WTC11 (cell line): ENCODE data around the gene P4HB. TPM values are rescaled to one million over a fixed set of nuclear protein-coding genes. Genes with fewer than 3 reads are reported as not detected.
A peak's percentile ranks its signal among the peaks of the same experiment; 100 is the strongest.

Experiments used
- EMX1 ChIP-seq: fragments of 250-450 bp; sonication (Bioruptor Pico); IDR thresholded peaks from 2 replicates; pipeline ENCODE4 v1.8.0; 2021; ENCODE audit warnings: mild to moderate bottlenecking
- FOXK1 ChIP-seq: sonication (generic); formaldehyde crosslinking; IDR thresholded peaks from 2 replicates; pipeline ENCODE4 v1.8.0; 2022; ENCODE audit warnings: mild to moderate bottlenecking, moderate library complexity, missing genetic modification reagents
- FOXP1 ChIP-seq: sonication (generic); formaldehyde crosslinking; IDR thresholded peaks from 2 replicates; pipeline ENCODE4 v1.8.0; 2022; ENCODE audit warnings: missing genetic modification reagents, mild to moderate bottlenecking, moderate library complexity, borderline replicate concordance
- GABPB1 ChIP-seq: sonication (generic); formaldehyde crosslinking; IDR thresholded peaks from 2 replicates; pipeline ENCODE4 v1.8.1; 2023; ENCODE audit warnings: mild to moderate bottlenecking, missing genetic modification reagents
- HMGA2 ChIP-seq: fragments of 250-450 bp; sonication (Bioruptor Pico); IDR thresholded peaks from 2 replicates; pipeline ENCODE4 v1.4.0; 2021; ENCODE audit warnings: mild to moderate bottlenecking, moderate library complexity
- IRF2 ChIP-seq: sonication (generic); formaldehyde crosslinking; IDR thresholded peaks from 2 replicates; pipeline ENCODE4 v1.8.0; 2022; ENCODE audit warnings: low read depth, missing genetic modification reagents, borderline replicate concordance
- MYBL2 ChIP-seq: sonication (generic); formaldehyde crosslinking; IDR thresholded peaks from 2 replicates; pipeline ENCODE4 v1.8.1; 2023; ENCODE audit warnings: mild to moderate bottlenecking, moderate library complexity, missing genetic modification reagents
- NFATC4 ChIP-seq: fragments of 250-450 bp; sonication (Bioruptor Pico); IDR thresholded peaks from 2 replicates; pipeline ENCODE4 v1.9.0; 2021; ENCODE audit warnings: mild to moderate bottlenecking
- OVOL2 ChIP-seq: fragments of 250-450 bp; sonication (Bioruptor Pico); IDR thresholded peaks from 2 replicates; pipeline ENCODE4 v1.9.0; 2021; ENCODE audit warnings: mild to moderate bottlenecking, borderline replicate concordance
- RELA ChIP-seq: sonication (generic); formaldehyde crosslinking; IDR thresholded peaks from 2 replicates; pipeline ENCODE4 v1.8.1; 2022; ENCODE audit warnings: missing genetic modification reagents, mild to moderate bottlenecking, borderline replicate concordance
- RORB ChIP-seq: fragments of 250-450 bp; sonication (Bioruptor Pico); IDR thresholded peaks from 2 replicates; pipeline ENCODE4 v1.9.0; 2021; ENCODE audit warnings: mild to moderate bottlenecking
- SMAD3 ChIP-seq: sonication (generic); formaldehyde crosslinking; IDR thresholded peaks from 2 replicates; pipeline ENCODE4 v1.8.0; 2022; ENCODE audit warnings: missing genetic modification reagents, mild to moderate bottlenecking, borderline replicate concordance
- TCF7 ChIP-seq: sonication (generic); formaldehyde crosslinking; IDR thresholded peaks from 2 replicates; pipeline ENCODE4 v1.8.0; 2022; ENCODE audit warnings: mild to moderate bottlenecking, low read depth, missing genetic modification reagents, moderate library complexity
- TEAD1 ChIP-seq: sonication (generic); formaldehyde crosslinking; IDR thresholded peaks from 2 replicates; pipeline ENCODE4 v1.8.0; 2022; ENCODE audit warnings: mild to moderate bottlenecking, missing genetic modification reagents
- ZNF121 ChIP-seq: sonication (generic); formaldehyde crosslinking; IDR thresholded peaks from 2 replicates; pipeline ENCODE4 v1.8.0; 2023; ENCODE audit warnings: missing genetic modification reagents
- ZNF138 ChIP-seq: sonication (generic); formaldehyde crosslinking; conservative IDR thresholded peaks from 2 replicates; pipeline ENCODE4 v1.8.1; 2022; ENCODE audit warnings: mild to moderate bottlenecking, moderate library complexity, missing genetic modification reagents
- ZNF232 ChIP-seq: sonication (generic); formaldehyde crosslinking; IDR thresholded peaks from 2 replicates; pipeline ENCODE4 v1.8.0; 2022; ENCODE audit warnings: mild to moderate bottlenecking, missing genetic modification reagents
- total RNA-seq: library from RNA; stranded (reverse); gene quantifications from 3 replicates; pipeline ENCODE4 v1.2.3, GENCODE V29; 2021
- TF ChIP-seq, protein P1 (sequence below): sonication (generic); formaldehyde crosslinking; IDR thresholded peaks from 2 replicates; pipeline ENCODE4 v1.8.0; 2023; ENCODE audit warnings: mild to moderate bottlenecking, missing genetic modification reagents
- TF ChIP-seq, protein P2 (sequence below): sonication (generic); formaldehyde crosslinking; IDR thresholded peaks from 2 replicates; pipeline ENCODE4 v1.8.1; 2023; ENCODE audit warnings: mild to moderate bottlenecking, missing genetic modification reagents, borderline replicate concordance
- TF ChIP-seq, protein P3 (sequence below): fragments of 250-450 bp; sonication (Bioruptor Pico); conservative IDR thresholded peaks from 2 replicates; pipeline ENCODE4 v1.9.0; 2021; ENCODE audit warnings: mild to moderate bottlenecking
- TF ChIP-seq, protein P4 (sequence below): sonication (generic); formaldehyde crosslinking; IDR thresholded peaks from 2 replicates; pipeline ENCODE4 v1.8.1; 2022; ENCODE audit warnings: low read depth, mild to moderate bottlenecking, moderate library complexity, missing genetic modification reagents, borderline replicate concordance
- TF ChIP-seq, protein P5 (sequence below): fragments of 200-600 bp; IDR thresholded peaks from 2 replicates; pipeline ENCODE4 v1.8.0; 2022; ENCODE audit warnings: antibody characterized with exemption
- TF ChIP-seq, protein P6 (sequence below): sonication (generic); formaldehyde crosslinking; IDR thresholded peaks from 2 replicates; pipeline ENCODE4 v1.8.1; 2023; ENCODE audit warnings: mild to moderate bottlenecking, missing genetic modification reagents
- TF ChIP-seq, protein P7 (sequence below): sonication (generic); formaldehyde crosslinking; IDR thresholded peaks from 2 replicates; pipeline ENCODE4 v1.8.1; 2022; ENCODE audit warnings: mild to moderate bottlenecking, missing genetic modification reagents, moderate library complexity, borderline replicate concordance

The P4HB gene
- total RNA-seq, 1 experiment from 2014 or later: 380 TPM

DNA sequence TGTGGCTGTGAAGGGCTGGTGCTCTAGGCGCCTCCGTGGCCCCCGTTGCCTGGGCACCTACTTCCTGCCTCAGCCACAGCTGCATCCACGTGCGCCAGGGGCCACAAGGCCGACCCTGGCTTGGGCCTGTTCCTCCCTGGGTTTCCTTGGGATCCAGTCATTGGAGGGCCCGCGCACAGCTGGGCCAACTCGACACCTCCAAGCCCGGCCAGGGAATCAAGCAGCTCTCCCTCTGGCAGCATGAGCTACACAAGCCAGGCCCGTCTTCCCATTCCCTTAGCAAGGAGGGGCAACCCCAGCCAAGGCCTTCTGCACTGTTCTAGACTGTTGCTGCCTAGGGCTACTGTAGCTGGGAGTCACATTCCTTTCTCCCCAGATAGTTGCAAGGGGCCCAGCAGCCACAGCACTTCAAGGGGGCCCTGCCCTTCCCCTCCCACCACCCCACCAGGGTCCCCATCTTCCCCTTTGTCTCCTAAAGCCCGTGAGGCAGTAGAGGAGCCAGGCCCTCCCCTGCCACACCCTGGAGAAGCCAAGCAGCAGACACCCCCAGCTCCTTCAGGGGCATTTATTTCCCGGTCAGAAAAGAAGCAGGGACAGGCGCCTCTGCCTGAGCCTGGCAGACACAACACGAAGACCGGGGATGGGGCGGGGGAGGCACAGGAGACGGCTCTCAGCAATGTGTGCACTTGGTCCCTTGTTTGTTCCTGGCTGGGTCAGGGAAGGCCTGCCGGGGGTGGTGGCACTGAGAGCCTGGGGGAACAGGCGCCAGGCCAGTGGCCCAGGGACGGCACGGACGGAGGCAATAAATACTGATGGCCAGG lies 7.0 kb upstream of the P4HB start (continued):
- TF ChIP-seq, protein P1, sequence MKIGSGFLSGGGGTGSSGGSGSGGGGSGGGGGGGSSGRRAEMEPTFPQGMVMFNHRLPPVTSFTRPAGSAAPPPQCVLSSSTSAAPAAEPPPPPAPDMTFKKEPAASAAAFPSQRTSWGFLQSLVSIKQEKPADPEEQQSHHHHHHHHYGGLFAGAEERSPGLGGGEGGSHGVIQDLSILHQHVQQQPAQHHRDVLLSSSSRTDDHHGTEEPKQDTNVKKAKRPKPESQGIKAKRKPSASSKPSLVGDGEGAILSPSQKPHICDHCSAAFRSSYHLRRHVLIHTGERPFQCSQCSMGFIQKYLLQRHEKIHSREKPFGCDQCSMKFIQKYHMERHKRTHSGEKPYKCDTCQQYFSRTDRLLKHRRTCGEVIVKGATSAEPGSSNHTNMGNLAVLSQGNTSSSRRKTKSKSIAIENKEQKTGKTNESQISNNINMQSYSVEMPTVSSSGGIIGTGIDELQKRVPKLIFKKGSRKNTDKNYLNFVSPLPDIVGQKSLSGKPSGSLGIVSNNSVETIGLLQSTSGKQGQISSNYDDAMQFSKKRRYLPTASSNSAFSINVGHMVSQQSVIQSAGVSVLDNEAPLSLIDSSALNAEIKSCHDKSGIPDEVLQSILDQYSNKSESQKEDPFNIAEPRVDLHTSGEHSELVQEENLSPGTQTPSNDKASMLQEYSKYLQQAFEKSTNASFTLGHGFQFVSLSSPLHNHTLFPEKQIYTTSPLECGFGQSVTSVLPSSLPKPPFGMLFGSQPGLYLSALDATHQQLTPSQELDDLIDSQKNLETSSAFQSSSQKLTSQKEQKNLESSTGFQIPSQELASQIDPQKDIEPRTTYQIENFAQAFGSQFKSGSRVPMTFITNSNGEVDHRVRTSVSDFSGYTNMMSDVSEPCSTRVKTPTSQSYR (CRISPR knock-in tag): no peak
- peak; percentile 39; the same call in 1 of the 2 replicates for TF ChIP-seq GABPB1
- TF ChIP-seq, protein P2, sequence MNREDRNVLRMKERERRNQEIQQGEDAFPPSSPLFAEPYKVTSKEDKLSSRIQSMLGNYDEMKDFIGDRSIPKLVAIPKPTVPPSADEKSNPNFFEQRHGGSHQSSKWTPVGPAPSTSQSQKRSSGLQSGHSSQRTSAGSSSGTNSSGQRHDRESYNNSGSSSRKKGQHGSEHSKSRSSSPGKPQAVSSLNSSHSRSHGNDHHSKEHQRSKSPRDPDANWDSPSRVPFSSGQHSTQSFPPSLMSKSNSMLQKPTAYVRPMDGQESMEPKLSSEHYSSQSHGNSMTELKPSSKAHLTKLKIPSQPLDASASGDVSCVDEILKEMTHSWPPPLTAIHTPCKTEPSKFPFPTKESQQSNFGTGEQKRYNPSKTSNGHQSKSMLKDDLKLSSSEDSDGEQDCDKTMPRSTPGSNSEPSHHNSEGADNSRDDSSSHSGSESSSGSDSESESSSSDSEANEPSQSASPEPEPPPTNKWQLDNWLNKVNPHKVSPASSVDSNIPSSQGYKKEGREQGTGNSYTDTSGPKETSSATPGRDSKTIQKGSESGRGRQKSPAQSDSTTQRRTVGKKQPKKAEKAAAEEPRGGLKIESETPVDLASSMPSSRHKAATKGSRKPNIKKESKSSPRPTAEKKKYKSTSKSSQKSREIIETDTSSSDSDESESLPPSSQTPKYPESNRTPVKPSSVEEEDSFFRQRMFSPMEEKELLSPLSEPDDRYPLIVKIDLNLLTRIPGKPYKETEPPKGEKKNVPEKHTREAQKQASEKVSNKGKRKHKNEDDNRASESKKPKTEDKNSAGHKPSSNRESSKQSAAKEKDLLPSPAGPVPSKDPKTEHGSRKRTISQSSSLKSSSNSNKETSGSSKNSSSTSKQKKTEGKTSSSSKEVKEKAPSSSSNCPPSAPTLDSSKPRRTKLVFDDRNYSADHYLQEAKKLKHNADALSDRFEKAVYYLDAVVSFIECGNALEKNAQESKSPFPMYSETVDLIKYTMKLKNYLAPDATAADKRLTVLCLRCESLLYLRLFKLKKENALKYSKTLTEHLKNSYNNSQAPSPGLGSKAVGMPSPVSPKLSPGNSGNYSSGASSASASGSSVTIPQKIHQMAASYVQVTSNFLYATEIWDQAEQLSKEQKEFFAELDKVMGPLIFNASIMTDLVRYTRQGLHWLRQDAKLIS (CRISPR knock-in tag): peak; percentile 66; the same call in 1 of the 2 replicates
- no peak for TF ChIP-seq OVOL2 (CRISPR knock-in tag)
- 0 out of 2 replicates have a peak, but pooled peaks have one; percentile 26 for TF ChIP-seq ZNF138 (CRISPR knock-in tag)
- TF ChIP-seq ZNF121: no peak
- no peak for TF ChIP-seq RELA
- 0 out of 2 replicates have a peak, but pooled peaks have one; percentile 13 for TF ChIP-seq FOXK1 (CRISPR knock-in tag)
- no peak for TF ChIP-seq TCF7 (CRISPR knock-in tag)
- TF ChIP-seq, protein P3, sequence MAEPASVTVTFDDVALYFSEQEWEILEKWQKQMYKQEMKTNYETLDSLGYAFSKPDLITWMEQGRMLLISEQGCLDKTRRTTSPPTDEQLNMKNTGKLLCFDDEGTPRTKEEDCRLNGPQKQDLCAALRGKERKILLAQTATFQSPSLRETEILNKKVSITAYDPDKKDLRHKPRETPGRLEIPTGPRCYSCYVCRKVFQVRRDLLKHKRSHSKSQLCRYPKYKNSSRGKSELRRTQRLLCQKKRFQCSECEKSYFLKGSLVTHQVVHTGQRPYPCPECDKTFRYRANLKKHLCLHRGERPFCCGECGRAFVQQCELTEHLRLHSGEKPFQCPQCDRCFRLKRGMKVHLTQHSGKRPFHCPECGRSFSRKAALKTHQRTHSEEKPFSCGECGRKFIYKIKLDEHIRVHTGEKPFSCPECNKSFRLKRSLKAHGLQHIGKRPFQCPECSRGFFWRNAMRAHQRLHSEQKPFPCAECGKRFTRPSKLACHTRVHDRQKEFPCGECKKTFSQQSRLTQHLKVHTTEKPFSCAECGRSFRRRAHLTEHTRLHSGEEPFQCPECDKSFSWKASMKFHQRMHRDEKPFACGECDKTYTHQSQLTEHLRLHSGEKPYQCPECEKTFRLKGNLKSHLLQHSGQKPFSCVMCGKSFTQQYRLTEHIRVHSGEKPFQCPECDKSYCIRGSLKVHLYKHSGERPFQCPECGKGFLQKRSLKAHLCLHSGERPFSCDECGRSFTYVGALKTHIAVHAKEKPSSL: no peak
- TF ChIP-seq ZNF232: no peak
- TF ChIP-seq, protein P4, sequence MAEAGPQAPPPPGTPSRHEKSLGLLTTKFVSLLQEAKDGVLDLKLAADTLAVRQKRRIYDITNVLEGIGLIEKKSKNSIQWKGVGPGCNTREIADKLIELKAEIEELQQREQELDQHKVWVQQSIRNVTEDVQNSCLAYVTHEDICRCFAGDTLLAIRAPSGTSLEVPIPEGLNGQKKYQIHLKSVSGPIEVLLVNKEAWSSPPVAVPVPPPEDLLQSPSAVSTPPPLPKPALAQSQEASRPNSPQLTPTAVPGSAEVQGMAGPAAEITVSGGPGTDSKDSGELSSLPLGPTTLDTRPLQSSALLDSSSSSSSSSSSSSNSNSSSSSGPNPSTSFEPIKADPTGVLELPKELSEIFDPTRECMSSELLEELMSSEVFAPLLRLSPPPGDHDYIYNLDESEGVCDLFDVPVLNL (CRISPR knock-in tag): no peak
- no peak; the same call in 1 of the 2 replicates for TF ChIP-seq MYBL2
- TF ChIP-seq, protein P5, sequence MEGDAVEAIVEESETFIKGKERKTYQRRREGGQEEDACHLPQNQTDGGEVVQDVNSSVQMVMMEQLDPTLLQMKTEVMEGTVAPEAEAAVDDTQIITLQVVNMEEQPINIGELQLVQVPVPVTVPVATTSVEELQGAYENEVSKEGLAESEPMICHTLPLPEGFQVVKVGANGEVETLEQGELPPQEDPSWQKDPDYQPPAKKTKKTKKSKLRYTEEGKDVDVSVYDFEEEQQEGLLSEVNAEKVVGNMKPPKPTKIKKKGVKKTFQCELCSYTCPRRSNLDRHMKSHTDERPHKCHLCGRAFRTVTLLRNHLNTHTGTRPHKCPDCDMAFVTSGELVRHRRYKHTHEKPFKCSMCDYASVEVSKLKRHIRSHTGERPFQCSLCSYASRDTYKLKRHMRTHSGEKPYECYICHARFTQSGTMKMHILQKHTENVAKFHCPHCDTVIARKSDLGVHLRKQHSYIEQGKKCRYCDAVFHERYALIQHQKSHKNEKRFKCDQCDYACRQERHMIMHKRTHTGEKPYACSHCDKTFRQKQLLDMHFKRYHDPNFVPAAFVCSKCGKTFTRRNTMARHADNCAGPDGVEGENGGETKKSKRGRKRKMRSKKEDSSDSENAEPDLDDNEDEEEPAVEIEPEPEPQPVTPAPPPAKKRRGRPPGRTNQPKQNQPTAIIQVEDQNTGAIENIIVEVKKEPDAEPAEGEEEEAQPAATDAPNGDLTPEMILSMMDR: no peak
- TF ChIP-seq HMGA2 (CRISPR knock-in tag): no peak
- no peak; the same call in 1 of the 2 replicates for TF ChIP-seq FOXP1
- TF ChIP-seq, protein P6, sequence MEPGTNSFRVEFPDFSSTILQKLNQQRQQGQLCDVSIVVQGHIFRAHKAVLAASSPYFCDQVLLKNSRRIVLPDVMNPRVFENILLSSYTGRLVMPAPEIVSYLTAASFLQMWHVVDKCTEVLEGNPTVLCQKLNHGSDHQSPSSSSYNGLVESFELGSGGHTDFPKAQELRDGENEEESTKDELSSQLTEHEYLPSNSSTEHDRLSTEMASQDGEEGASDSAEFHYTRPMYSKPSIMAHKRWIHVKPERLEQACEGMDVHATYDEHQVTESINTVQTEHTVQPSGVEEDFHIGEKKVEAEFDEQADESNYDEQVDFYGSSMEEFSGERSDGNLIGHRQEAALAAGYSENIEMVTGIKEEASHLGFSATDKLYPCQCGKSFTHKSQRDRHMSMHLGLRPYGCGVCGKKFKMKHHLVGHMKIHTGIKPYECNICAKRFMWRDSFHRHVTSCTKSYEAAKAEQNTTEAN: peak; percentile 40; the same call in 1 of the 2 replicates
- 0 out of 2 replicates have a peak, but pooled peaks have one; percentile 59 for TF ChIP-seq TEAD1
- no peak for TF ChIP-seq IRF2
- TF ChIP-seq SMAD3: 0 out of 2 replicates have a peak, but pooled peaks have one; percentile 76
- peak; percentile 6; the same call in 1 of the 2 replicates for TF ChIP-seq NFATC4 (CRISPR knock-in tag)
- 0 out of 2 replicates have a peak, but pooled peaks have one; percentile 1 for TF ChIP-seq RORB (CRISPR knock-in tag)
- TF ChIP-seq, protein P7, sequence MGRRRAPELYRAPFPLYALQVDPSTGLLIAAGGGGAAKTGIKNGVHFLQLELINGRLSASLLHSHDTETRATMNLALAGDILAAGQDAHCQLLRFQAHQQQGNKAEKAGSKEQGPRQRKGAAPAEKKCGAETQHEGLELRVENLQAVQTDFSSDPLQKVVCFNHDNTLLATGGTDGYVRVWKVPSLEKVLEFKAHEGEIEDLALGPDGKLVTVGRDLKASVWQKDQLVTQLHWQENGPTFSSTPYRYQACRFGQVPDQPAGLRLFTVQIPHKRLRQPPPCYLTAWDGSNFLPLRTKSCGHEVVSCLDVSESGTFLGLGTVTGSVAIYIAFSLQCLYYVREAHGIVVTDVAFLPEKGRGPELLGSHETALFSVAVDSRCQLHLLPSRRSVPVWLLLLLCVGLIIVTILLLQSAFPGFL (CRISPR knock-in tag): no peak
- TF ChIP-seq EMX1 (CRISPR knock-in tag): peak; percentile 50; the same call in 1 of the 2 replicates
